Measurements from ENCODE around the gene CBFA2T3. TPM values are rescaled to one million over a fixed set of nuclear protein-coding genes. Genes with fewer than 3 reads are reported as not detected.

CBFA2T3 gene
- total RNA-seq, 4 donors from 2014 or later: 0.84 to 12.6 (median 1.4) TPM

- no peak for TF ChIP-seq CTCF (IDR thresholded peaks at IDR 0.05)
- no peak for DNase-seq (ENCODE audit: low spot score)
- ATAC-seq (ENCODE audit: low FRiP score): no peak
These were observed 31.5 kb downstream of the CBFA2T3 start for GRCh38 chr16:88945473-88945872.

- no peak for ATAC-seq (ENCODE audit: low FRiP score)
These were observed 33.3 kb downstream of the CBFA2T3 start for GRCh38 chr16:88943741-88944140.

GRCh38 chr16:88943131-88943664 lies 33.8 kb downstream of the CBFA2T3 start:
- no peak for ATAC-seq (ENCODE audit: low FRiP score)
- TF ChIP-seq CTCF (IDR thresholded peaks at IDR 0.05): no peak
- DNase-seq (ENCODE audit: low spot score): no peak

More at GRCh38 chr16:88943741-88944140, 33.3 kb downstream of the CBFA2T3 start:
- DNase-seq (ENCODE audit: low spot score): no peak
- TF ChIP-seq CTCF (IDR thresholded peaks at IDR 0.05): no peak

- TF ChIP-seq CTCF (IDR thresholded peaks at IDR 0.05): no peak
- DNase-seq (ENCODE audit: low spot score): no peak
- ATAC-seq (ENCODE audit: low FRiP score): no peak
These were observed 34.8 kb downstream of the CBFA2T3 start for GRCh38 chr16:88941913-88942909.

- no peak for DNase-seq (ENCODE audit: low spot score)
- no peak for TF ChIP-seq CTCF (IDR thresholded peaks at IDR 0.05)
- no peak for ATAC-seq (ENCODE audit: low FRiP score)
These were observed 35.9 kb downstream of the CBFA2T3 start for GRCh38 chr16:88940862-88941817.

- no peak for ATAC-seq (ENCODE audit: low FRiP score)
- no peak for TF ChIP-seq CTCF (IDR thresholded peaks at IDR 0.05)
- DNase-seq (ENCODE audit: low spot score): no peak
These were observed 36.8 kb downstream of the CBFA2T3 start for GRCh38 chr16:88939972-88940861.

Data from omental fat pad (tissue), 4 donors.